ENCODE measurements around the gene ZNF469.

The ZNF469 gene

DNA sequence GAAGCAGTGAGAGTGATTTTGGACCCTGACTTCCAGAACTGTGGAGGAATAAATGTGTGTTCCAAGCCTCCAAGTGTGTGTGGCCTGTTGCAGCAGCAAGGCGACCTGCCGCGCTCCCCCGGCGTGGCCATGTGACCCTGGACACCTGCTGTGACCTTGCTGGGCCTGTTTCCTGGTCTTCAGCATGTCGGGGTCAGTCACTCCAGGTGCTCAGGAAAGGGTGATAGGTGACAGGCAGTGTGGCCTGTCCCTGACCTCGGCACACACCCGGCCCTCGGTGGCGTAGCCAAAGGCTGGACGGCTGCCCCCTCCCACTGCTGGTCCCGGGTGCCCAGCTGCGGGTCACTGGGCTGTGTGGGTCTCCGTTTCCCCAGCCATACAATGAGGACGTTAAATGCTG lies 31.8 kb upstream of the ZNF469 start:
- DNase-seq (ENCODE audit: low read depth, low spot score): no peak
- ChIA-PET POLR2A (no interaction called here), CTCF (no interaction called here)
- H3K4me3 ChIP-seq (ENCODE audit: low read depth, low read length): no peak overlapping the region
- TF ChIP-seq, protein P1, sequence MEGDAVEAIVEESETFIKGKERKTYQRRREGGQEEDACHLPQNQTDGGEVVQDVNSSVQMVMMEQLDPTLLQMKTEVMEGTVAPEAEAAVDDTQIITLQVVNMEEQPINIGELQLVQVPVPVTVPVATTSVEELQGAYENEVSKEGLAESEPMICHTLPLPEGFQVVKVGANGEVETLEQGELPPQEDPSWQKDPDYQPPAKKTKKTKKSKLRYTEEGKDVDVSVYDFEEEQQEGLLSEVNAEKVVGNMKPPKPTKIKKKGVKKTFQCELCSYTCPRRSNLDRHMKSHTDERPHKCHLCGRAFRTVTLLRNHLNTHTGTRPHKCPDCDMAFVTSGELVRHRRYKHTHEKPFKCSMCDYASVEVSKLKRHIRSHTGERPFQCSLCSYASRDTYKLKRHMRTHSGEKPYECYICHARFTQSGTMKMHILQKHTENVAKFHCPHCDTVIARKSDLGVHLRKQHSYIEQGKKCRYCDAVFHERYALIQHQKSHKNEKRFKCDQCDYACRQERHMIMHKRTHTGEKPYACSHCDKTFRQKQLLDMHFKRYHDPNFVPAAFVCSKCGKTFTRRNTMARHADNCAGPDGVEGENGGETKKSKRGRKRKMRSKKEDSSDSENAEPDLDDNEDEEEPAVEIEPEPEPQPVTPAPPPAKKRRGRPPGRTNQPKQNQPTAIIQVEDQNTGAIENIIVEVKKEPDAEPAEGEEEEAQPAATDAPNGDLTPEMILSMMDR (IDR thresholded peaks at IDR 0.05; ENCODE audit: insufficient read depth, low read length, missing control alignments): no peak

DNA sequence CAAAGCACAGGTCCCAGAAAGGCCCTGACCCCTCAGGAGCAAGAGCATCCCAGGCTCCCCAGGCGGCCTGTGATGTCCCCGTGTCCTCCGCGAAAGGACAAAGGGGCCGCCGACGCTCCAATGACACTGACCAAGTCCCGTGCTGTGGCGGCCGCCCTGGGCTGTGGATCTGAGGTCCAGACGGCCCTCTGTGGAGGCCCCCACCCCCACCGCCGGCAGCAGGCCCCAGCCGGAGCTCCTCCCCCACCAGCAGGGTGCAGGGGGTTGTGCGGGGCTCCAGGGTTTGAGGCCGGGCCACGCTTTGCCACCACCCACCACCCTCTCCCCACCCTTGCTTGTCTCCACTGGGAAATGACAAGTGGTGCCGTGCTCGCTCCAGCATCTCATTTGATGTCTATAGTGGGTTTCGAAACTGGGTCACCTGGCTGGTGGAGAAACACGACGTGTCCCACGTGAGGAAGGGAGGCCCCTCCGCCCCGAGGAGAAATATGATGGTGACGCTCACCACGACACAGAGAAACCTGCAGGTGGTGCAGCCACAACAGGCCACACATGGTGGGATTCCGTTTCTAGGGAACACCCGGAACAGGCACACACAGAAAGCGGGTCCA lies 31.2 kb upstream of the ZNF469 start:
- H3K4me3 ChIP-seq (ENCODE audit: low read depth, low read length): no peak overlapping the region
- DNase-seq (ENCODE audit: low read depth, low spot score): no peak
- TF ChIP-seq, protein P1 (IDR thresholded peaks at IDR 0.05; ENCODE audit: insufficient read depth, low read length, missing control alignments): no peak
- ChIA-PET POLR2A (no interaction called here), CTCF (no interaction called here)

- no peak for DNase-seq (ENCODE audit: low read depth, low spot score)
- ChIA-PET POLR2A (no interaction called here), CTCF (no interaction called here)
Measured at GRCh38 chr16:88352261-88353200, 30.2 kb upstream of the ZNF469 start.

GRCh38 chr16:88353232-88353631 lies 29.5 kb upstream of the ZNF469 start:
- POLR2A ChIA-PET: no interaction called here
- CTCF ChIA-PET: no interaction called here
- DNase-seq (ENCODE audit: low read depth, low spot score): no peak

More at GRCh38 chr16:88352261-88353200, 30.2 kb upstream of the ZNF469 start:
- H3K4me3 ChIP-seq (ENCODE audit: low read depth, low read length): no peak overlapping the region
- TF ChIP-seq, protein P1 (IDR thresholded peaks at IDR 0.05; ENCODE audit: insufficient read depth, low read length, missing control alignments): no peak

DNA sequence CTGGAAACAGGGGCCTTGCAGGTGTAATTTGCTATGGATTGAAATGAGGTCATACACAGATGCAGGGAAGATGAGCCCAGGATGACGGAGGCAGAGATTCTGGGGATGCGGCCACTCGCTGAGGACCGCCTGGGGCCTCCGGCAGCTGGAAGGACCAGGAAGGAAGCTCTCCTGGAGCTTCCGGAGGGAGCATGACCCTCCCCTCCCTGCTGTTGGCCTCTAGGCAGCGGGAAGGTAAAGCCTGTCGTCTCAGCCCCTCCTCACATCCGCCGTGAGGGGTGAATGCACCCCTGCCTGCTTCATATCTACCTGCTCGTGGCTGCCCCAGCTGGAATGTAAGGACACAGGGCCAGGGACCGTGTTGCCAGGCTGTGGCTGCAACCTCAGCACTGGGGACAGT lies 29.1 kb upstream of the ZNF469 start:
- H3K4me3 ChIP-seq (ENCODE audit: low read depth, low read length): no peak overlapping the region
- no peak for DNase-seq (ENCODE audit: low read depth, low spot score)
- TF ChIP-seq, protein P1 (IDR thresholded peaks at IDR 0.05; ENCODE audit: insufficient read depth, low read length, missing control alignments): no peak
- POLR2A ChIA-PET: no interaction called here
- CTCF ChIA-PET: no interaction called here

More at GRCh38 chr16:88353232-88353631, 29.5 kb upstream of the ZNF469 start:
- no peak overlapping the region for H3K4me3 ChIP-seq (ENCODE audit: low read depth, low read length)
- TF ChIP-seq, protein P1 (IDR thresholded peaks at IDR 0.05; ENCODE audit: insufficient read depth, low read length, missing control alignments): no peak
